H9 (cell line): ENCODE measurements around the gene NCOA4. TPM values are rescaled to one million over a fixed set of nuclear protein-coding genes. Genes with fewer than 3 reads are reported as not detected.

ENCODE experiments used
- DNase-seq: peaks from one replicate; pipeline ENCODE4 v3.0.0-alpha.2; 2017
- H2AFZ ChIP-seq: one replicate; pipeline ENCODE4 v1.6.1; 2013; ENCODE audit warnings: mild to moderate bottlenecking, low read length, control low read depth, moderate library complexity
- H2AK5ac ChIP-seq: 2 replicates; pipeline ENCODE4 v1.6.1; 2013; ENCODE audit warnings: low read length, control low read depth, mixed read lengths; ENCODE audit not compliant: insufficient read length
- H2BK120ac ChIP-seq: one replicate; pipeline ENCODE4 v1.6.1; 2013; ENCODE audit warnings: low read depth, mild to moderate bottlenecking, low read length, control low read depth, inconsistent platforms; ENCODE audit not compliant: poor library complexity, severe bottlenecking
- H2BK12ac ChIP-seq: 2 replicates; pipeline ENCODE4 v1.6.1; 2013; ENCODE audit warnings: low read length, control low read depth, mixed read lengths, low read depth; ENCODE audit not compliant: insufficient read length
- H2BK15ac ChIP-seq: 2 replicates; pipeline ENCODE4 v1.6.1; 2013; ENCODE audit warnings: low read depth, low read length, control low read depth
- H2BK20ac ChIP-seq: one replicate; pipeline ENCODE4 v1.6.1; 2013; ENCODE audit warnings: low read depth, mild to moderate bottlenecking, low read length, control low read depth, inconsistent platforms; ENCODE audit not compliant: poor library complexity, severe bottlenecking
- H2BK5ac ChIP-seq: 2 replicates; pipeline ENCODE4 v1.6.1; 2013; ENCODE audit warnings: low read length, control low read depth, mixed read lengths; ENCODE audit not compliant: insufficient read length
- H3K14ac ChIP-seq: 2 replicates; pipeline ENCODE4 v1.6.1; 2013; ENCODE audit warnings: low read length, control low read depth; ENCODE audit not compliant: insufficient read depth
- H3K18ac ChIP-seq: 2 replicates; pipeline ENCODE4 v1.6.1; 2013; ENCODE audit warnings: low read depth, mild to moderate bottlenecking, mixed read lengths, low read length, control low read depth; ENCODE audit not compliant: insufficient read length
- H3K23ac ChIP-seq: 2 replicates; pipeline ENCODE4 v1.6.1; 2013; ENCODE audit warnings: low read length, control low read depth, mixed read lengths, low read depth; ENCODE audit not compliant: insufficient read length
- H3K23me2 ChIP-seq: 2 replicates; pipeline ENCODE4 v1.6.1; 2013; ENCODE audit warnings: low read depth, mild to moderate bottlenecking, mixed read lengths, low read length, control low read depth; ENCODE audit not compliant: insufficient read length, poor library complexity, severe bottlenecking
- H3K27ac ChIP-seq: 2 replicates; pipeline ENCODE4 v1.5.1; 2013; ENCODE audit warnings: low read length, control low read depth, mixed read lengths, low read depth; ENCODE audit not compliant: insufficient read length
- H3K27me3 ChIP-seq: 2 replicates; pipeline ENCODE4 v1.6.1; 2013; ENCODE audit warnings: low read length, control low read depth, inconsistent platforms; ENCODE audit not compliant: insufficient read depth
- H3K4ac ChIP-seq: 2 replicates; pipeline ENCODE4 v1.6.1; 2013; ENCODE audit warnings: low read depth, mild to moderate bottlenecking, control low read depth, inconsistent platforms, low read length, moderate library complexity
- H3K4me1 ChIP-seq: 2 replicates; pipeline ENCODE4 v1.6.1; 2013; ENCODE audit warnings: low read length, control low read depth, inconsistent platforms; ENCODE audit not compliant: insufficient read depth
- H3K4me2 ChIP-seq: 2 replicates; pipeline ENCODE4 v1.6.1; 2013; ENCODE audit warnings: low read length, control low read depth, mixed read lengths; ENCODE audit not compliant: insufficient read length, insufficient read depth
- H3K56ac ChIP-seq: 2 replicates; pipeline ENCODE4 v1.6.1; 2013; ENCODE audit warnings: low read depth, mild to moderate bottlenecking, mixed read lengths, low read length, control low read depth; ENCODE audit not compliant: insufficient read length
- H3K79me1 ChIP-seq: 2 replicates; pipeline ENCODE4 v1.6.1; 2013; ENCODE audit warnings: low read depth, mild to moderate bottlenecking, moderate library complexity, low read length, control low read depth, inconsistent platforms; ENCODE audit not compliant: insufficient read depth, poor library complexity, severe bottlenecking
- H3K79me2 ChIP-seq: 2 replicates; pipeline ENCODE4 v1.6.1; 2013; ENCODE audit warnings: low read length, control low read depth, inconsistent platforms; ENCODE audit not compliant: insufficient read depth
- H3K9ac ChIP-seq: 2 replicates; pipeline ENCODE4 v1.6.1; 2013; ENCODE audit warnings: low read length, control low read depth, mixed read lengths; ENCODE audit not compliant: insufficient read length; ENCODE audit errors: extremely low read depth
- H3K9me3 ChIP-seq: one replicate; pipeline ENCODE4 v1.6.1; 2013; ENCODE audit warnings: low read depth, low read length, inconsistent platforms; ENCODE audit not compliant: control insufficient read depth
- H3T11ph ChIP-seq: one replicate; pipeline ENCODE4 v1.6.1; 2013; ENCODE audit warnings: mild to moderate bottlenecking, low read length, control low read depth, inconsistent platforms
- H4K20me1 ChIP-seq: one replicate; pipeline ENCODE4 v1.6.1; 2013; ENCODE audit not compliant: control insufficient read depth, insufficient read length, insufficient read depth
- H4K5ac ChIP-seq: 2 replicates; pipeline ENCODE4 v1.6.1; 2013; ENCODE audit warnings: low read depth, mild to moderate bottlenecking, mixed read lengths, low read length, control low read depth; ENCODE audit not compliant: insufficient read length
- H4K8ac ChIP-seq: replicated peaks from 2 replicates; pipeline ENCODE4 v1.6.1; 2013; ENCODE audit warnings: low read length, control low read depth, mixed read lengths, low read depth; ENCODE audit not compliant: insufficient read length
- H4K91ac ChIP-seq: 2 replicates; pipeline ENCODE4 v1.6.1; 2013; ENCODE audit warnings: low read depth, mild to moderate bottlenecking, moderate library complexity, mixed read lengths, low read length, control low read depth; ENCODE audit not compliant: insufficient read length
- H3K27ac Mint-ChIP-seq, 3 experiments: 2 replicates in 2 of 3; 3 replicates in 1 of 3; pipeline ENCODE4 v1.8.0; 2020 to 2021; ENCODE audit warnings: mixed read lengths in 3 of 3, mild to moderate bottlenecking in 1 of 3, moderate library complexity in 1 of 3
- H3K27me3 Mint-ChIP-seq: 2 replicates; pipeline ENCODE4 v1.8.0; 2021; ENCODE audit warnings: low read depth, mild to moderate bottlenecking, moderate library complexity, mixed read lengths
- H3K36me3 Mint-ChIP-seq, 3 experiments: 2 replicates in 2 of 3; 3 replicates in 1 of 3; pipeline ENCODE4 v1.8.0; 2020 to 2021; ENCODE audit warnings: low read depth in 3 of 3, mixed read lengths in 3 of 3; ENCODE audit not compliant: insufficient read depth in 1 of 3
- H3K4me1 Mint-ChIP-seq, 2 experiments: 2 replicates each; pipeline ENCODE4 v1.8.0; 2020; ENCODE audit warnings: mixed read lengths in 2 of 2
- H3K4me3 Mint-ChIP-seq, 2 experiments: 2 replicates in 1 of 2; 3 replicates in 1 of 2; pipeline ENCODE4 v1.8.0; 2020 to 2021; ENCODE audit warnings: mild to moderate bottlenecking in 2 of 2, mixed read lengths in 2 of 2, moderate library complexity in 1 of 2
- H3K9me3 Mint-ChIP-seq, 2 experiments: 2 replicates in 1 of 2; 3 replicates in 1 of 2; pipeline ENCODE4 v1.8.0; 2020; ENCODE audit warnings: mild to moderate bottlenecking in 2 of 2, mixed read lengths in 2 of 2, moderate library complexity in 1 of 2
- CTCF ChIP-seq: fragments of 200-600 bp; sonication (generic); conservative IDR thresholded peaks from 3 replicates; pipeline ENCODE4 v1.8.0; 2021; ENCODE audit warnings: antibody characterized with exemption, mild to moderate bottlenecking
- WGBS: extraction: QIAGEN DNeasy Blood & Tissue Kit; methylation state at CpG from one replicate; pipeline ENCODE4 v1.1.7; 2013; ENCODE audit warnings: missing lambda C conversion rate, low lambda C conversion rate, mixed read lengths; ENCODE audit not compliant: insufficient read length; ENCODE audit errors: extremely low coverage; 5-methylcytosine and 5-hydroxymethylcytosine counted together
- total RNA-seq: library from RNA; stranded (reverse); gene quantifications from 2 replicates; pipeline ENCODE4 v1.2.1, GENCODE V29; 2021

The NCOA4 gene
- total RNA-seq, 1 experiment from 2014 or later, result 83.3 TPM

GRCh38 chr10:46001187-46001756 lies 29.2 kb downstream of the NCOA4 start:
- no peak for TF ChIP-seq CTCF
- Histone ChIP-seq H2BK12ac (no peak overlapping the region), H4K91ac (no peak overlapping the region), H3K27me3 (no peaks in the 10 kb centered on the region), H2AFZ (no peak overlapping the region), H2BK5ac (no peak overlapping the region), H4K8ac (no peak overlapping the region), H3K4me1 (no peaks in the 10 kb centered on the region), H2BK120ac (no peak overlapping the region), H3K56ac (no peak overlapping the region), H3K27ac (no peak overlapping the region), H3K9me3 (no peaks in the 10 kb centered on the region), H3K79me2 (no peaks in the 10 kb centered on the region), H3K79me1 (no peaks in the 10 kb centered on the region), H3K23me2 (no peaks in the 10 kb centered on the region), H3K4me2 (no peak overlapping the region), H4K5ac (no peak overlapping the region), H2AK5ac (no peak overlapping the region), H2BK20ac (no peak overlapping the region), H4K20me1 (no peaks in the 10 kb centered on the region), H2BK15ac (no peak overlapping the region), H3K14ac (no peak overlapping the region), H3K4ac (no peak overlapping the region), H3K23ac (no peak overlapping the region), H3K18ac (no peak overlapping the region), H3T11ph (no peak overlapping the region), H3K9ac (no peak overlapping the region)
- H3K27ac Mint-ChIP-seq, result no peak overlapping the region
- no peak for DNase-seq
- no peak overlapping the region for H3K4me3 Mint-ChIP-seq
- no CpG with 5 or more reads among the region's 5 CpGs for WGBS
- peaks cover 36 to 81% (median 61%) of the 10 kb centered on the region in 3 experiments for H3K36me3 Mint-ChIP-seq
- no peaks in the 10 kb centered on the region; a peak in 1 of 5 replicates for H3K9me3 Mint-ChIP-seq
- H3K4me1 Mint-ChIP-seq, result peaks cover 21 to 26% of the 10 kb centered on the region in 2 experiments
- no peaks in the 10 kb centered on the region for H3K27me3 Mint-ChIP-seq
